MCF 10A (cell line): Measurements from ENCODE around the gene ARMC7. TPM values are rescaled to one million over a fixed set of nuclear protein-coding genes. Genes with fewer than 3 reads are reported as not detected.

ENCODE experiments used
- BruUV-seq: library from RNA; stranded (reverse); fragments of 400-500 nt; replicated peaks from 2 replicates; lab custom pipeline; 2021; lab: Mats Ljungman, UMichigan
- CTCF ChIA-PET: fragments of 300-600 bp; sonication (Branson Sonifier 250); formaldehyde crosslinking; extraction: SDS; loops from one replicate; lab custom pipeline; 2021; ENCODE audit warnings: antibody characterized with exemption, inconsistent platforms; lab: Yijun Ruan, JAX
- POLR2A ChIA-PET: fragments of 300-600, 350-650 bp; sonication (Branson Sonifier 250); formaldehyde crosslinking; extraction: SDS; loops from one replicate; lab custom pipeline; 2020; ENCODE audit warnings: antibody characterized with exemption, inconsistent platforms; lab: Yijun Ruan, JAX
- DNase-seq: peaks from one replicate; pipeline ENCODE4 v3.0.0-alpha.2; 2018; ENCODE audit not compliant: unreplicated experiment
- H3K27ac Mint-ChIP-seq: one replicate; pipeline ENCODE4 v1.8.0; 2022; ENCODE audit warnings: mild to moderate bottlenecking, low read depth, mixed read lengths; ENCODE audit not compliant: unreplicated experiment
- H3K27me3 Mint-ChIP-seq: one replicate; pipeline ENCODE4 v1.8.0; 2022; ENCODE audit warnings: mixed read lengths; ENCODE audit not compliant: insufficient read depth, unreplicated experiment
- H3K36me3 Mint-ChIP-seq: one replicate; pipeline ENCODE4 v1.8.0; 2022; ENCODE audit warnings: mild to moderate bottlenecking, moderate library complexity, mixed read lengths; ENCODE audit not compliant: insufficient read depth, unreplicated experiment
- H3K4me1 Mint-ChIP-seq: one replicate; pipeline ENCODE4 v1.8.0; 2022; ENCODE audit warnings: mixed read lengths; ENCODE audit not compliant: insufficient read depth, unreplicated experiment
- H3K4me3 Mint-ChIP-seq: one replicate; pipeline ENCODE4 v1.8.0; 2022; ENCODE audit warnings: mild to moderate bottlenecking, moderate library complexity, mixed read lengths; ENCODE audit not compliant: unreplicated experiment
- H3K9me3 Mint-ChIP-seq: one replicate; pipeline ENCODE4 v1.8.0; 2022; ENCODE audit warnings: mixed read lengths; ENCODE audit not compliant: unreplicated experiment
- intact Hi-C: fragments of 100-400 bp; cut with micrococcal nuclease; formaldehyde crosslinking; loops from 2 replicates; pipeline ENCODE4 v1.14.1; 2022
- total RNA-seq: library from RNA; stranded (reverse); gene quantifications from 2 replicates; pipeline ENCODE4 v1.2.3, GENCODE V29; 2022
- TF ChIP-seq, protein P1 (sequence below): fragments of 200-600 bp; IDR thresholded peaks from one replicate; pipeline ENCODE4 v1.8.0; 2022; ENCODE audit warnings: antibody characterized with exemption, mild to moderate bottlenecking; ENCODE audit not compliant: unreplicated experiment

Gene ARMC7
- total RNA-seq, 1 experiment from 2014 or later = 9.3 TPM

DNA sequence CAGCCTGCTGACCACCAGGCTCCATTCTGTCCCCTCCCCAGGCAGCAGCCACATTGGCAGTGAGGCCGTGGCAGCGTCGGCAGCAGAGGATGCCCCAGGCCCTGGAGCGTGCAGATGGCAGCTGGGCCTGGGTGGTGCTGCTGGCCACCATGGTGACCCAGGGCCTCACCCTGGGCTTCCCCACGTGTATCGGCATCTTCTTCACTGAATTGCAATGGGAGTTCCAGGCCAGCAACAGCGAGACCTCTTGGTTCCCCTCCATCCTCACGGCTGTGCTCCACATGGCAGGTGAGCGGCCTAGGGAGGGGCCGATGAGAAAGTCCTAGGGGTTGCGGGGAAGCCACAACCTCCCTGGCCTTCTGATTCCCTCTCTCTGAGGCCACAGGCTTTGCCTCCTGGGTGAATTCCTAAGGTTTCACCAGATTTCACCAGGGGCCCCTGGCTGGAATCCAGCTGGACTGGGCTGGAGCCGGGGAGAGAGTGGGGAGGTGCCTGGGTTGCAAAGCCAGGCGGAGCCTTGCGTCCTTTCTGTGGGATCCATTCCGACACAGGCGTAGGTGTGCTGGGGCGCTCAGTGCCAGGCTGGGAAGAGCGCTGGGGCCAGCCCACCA is 16.1 kb upstream of the ARMC7 start:
- BruUV-seq = TSS peak; percentile 69
- ChIA-PET CTCF (interaction anchor here (1.0 to 1.3 kb wide), 3 partner anchors 20 to 37 kb away, joined by 3 to 6 read pairs (median 4); no protein-coding TSS in a partner anchor), POLR2A (interaction anchor here (0.8 to 4.9 kb wide), 13 partner anchors 15 to 166 kb away, joined by 3 to 37 read pairs (median 4); partner anchors contain the start of genes ARMC7, CDR2L, NT5C and NUP85)
- TF ChIP-seq, protein P1, sequence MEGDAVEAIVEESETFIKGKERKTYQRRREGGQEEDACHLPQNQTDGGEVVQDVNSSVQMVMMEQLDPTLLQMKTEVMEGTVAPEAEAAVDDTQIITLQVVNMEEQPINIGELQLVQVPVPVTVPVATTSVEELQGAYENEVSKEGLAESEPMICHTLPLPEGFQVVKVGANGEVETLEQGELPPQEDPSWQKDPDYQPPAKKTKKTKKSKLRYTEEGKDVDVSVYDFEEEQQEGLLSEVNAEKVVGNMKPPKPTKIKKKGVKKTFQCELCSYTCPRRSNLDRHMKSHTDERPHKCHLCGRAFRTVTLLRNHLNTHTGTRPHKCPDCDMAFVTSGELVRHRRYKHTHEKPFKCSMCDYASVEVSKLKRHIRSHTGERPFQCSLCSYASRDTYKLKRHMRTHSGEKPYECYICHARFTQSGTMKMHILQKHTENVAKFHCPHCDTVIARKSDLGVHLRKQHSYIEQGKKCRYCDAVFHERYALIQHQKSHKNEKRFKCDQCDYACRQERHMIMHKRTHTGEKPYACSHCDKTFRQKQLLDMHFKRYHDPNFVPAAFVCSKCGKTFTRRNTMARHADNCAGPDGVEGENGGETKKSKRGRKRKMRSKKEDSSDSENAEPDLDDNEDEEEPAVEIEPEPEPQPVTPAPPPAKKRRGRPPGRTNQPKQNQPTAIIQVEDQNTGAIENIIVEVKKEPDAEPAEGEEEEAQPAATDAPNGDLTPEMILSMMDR = no peak
- Mint-ChIP-seq H3K36me3 (peaks cover 20% of the 10 kb centered on the region), H3K27me3 (no peaks in the 10 kb centered on the region), H3K4me3 (peak overlapping the region; percentile 53), H3K9me3 (no peaks in the 10 kb centered on the region), H3K4me1 (peaks cover 47% of the 10 kb centered on the region), H3K27ac (peak overlapping the region; percentile 16)
- peak; percentile 93 for DNase-seq
- intact Hi-C loops = no loop called here

DNA sequence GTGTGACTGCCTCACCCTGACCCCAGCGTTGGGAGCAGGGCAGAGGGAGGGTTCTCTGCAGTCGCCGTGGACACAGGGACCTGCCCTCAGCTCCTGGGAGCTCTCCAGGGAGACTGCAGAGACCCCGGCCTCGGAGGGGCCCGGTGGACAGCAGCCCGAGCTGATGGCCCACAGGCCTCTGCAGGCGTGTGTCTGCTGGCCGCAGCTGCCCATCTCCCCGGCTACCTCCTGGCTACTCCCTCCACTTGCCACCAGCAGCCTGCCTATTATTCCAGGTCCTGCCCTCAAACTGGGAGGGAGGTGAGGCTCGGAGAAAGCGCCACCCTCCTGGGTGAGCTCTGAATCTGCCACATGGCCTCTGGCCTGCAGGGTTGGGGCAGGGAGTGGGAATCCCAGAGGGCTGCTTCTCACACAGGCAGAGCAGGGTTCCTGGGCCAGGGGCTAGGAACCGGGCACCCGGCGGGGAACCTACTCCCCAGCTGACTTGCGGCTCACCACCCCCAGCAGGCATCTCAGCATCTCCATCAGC is 14.8 kb upstream of the ARMC7 start:
- Mint-ChIP-seq H3K4me3 (no peak overlapping the region), H3K27ac (no peak overlapping the region), H3K4me1 (peaks cover 46% of the 10 kb centered on the region), H3K36me3 (peaks cover 21% of the 10 kb centered on the region), H3K27me3 (no peaks in the 10 kb centered on the region), H3K9me3 (no peaks in the 10 kb centered on the region)
- DNase-seq = no peak
- BruUV-seq = no TSS peak
- POLR2A ChIA-PET = interaction anchor here (0.7 to 4.9 kb wide), 12 partner anchors 16 to 111 kb away, joined by 3 to 37 read pairs (median 4); partner anchors contain the start of genes ARMC7, CDR2L, JPT1 and MRPL58
- CTCF ChIA-PET = interaction anchor here (0.8 to 2.9 kb wide), 3 partner anchors 19 to 107 kb away, joined by 5 to 10 read pairs (median 6); no protein-coding TSS in a partner anchor
- TF ChIP-seq, protein P1 = no peak
- intact Hi-C loops = no loop called here

DNA sequence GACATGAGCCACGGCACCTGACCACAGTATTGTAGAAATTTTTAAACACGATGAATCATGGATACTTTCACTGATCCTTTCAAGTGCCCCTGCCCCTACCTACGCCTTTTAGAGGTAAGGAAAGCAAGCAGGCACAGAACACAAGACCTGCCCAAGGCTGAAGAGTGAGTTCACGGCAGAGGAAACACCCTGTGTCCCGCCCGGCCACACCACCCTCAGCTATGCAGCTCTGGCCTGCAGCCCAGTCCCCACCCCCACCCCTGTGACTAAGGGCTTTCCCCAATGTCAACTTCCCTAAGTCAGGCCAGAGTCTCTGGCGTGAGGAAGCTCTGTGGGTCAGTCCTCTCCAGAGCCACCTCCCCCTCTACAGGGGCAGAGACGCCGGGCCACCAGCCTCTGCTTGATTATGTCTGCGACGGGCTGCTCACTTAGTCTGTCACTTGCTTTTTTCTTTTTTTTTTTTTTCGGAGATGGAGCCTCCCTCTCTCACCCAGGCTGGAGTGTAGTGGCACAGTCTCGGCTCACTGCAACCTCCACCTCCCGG is 13.6 kb upstream of the ARMC7 start:
- Mint-ChIP-seq H3K36me3 (peaks cover 26% of the 10 kb centered on the region), H3K4me1 (peaks cover 35% of the 10 kb centered on the region), H3K27me3 (no peaks in the 10 kb centered on the region), H3K27ac (peak overlapping the region; percentile 98), H3K9me3 (no peaks in the 10 kb centered on the region), H3K4me3 (peak overlapping the region; percentile 62)
- CTCF ChIA-PET = interaction anchor here (0.7 to 2.9 kb wide), 3 partner anchors 18 to 400 kb away, joined by 3 to 10 read pairs (median 6); no protein-coding TSS in a partner anchor
- DNase-seq = peak; percentile 97
- intact Hi-C loops = no loop called here
- TF ChIP-seq, protein P1 = no peak
- POLR2A ChIA-PET = interaction anchor here (0.8 to 4.9 kb wide), 18 partner anchors 8 to 108 kb away, joined by 3 to 37 read pairs (median 5); partner anchors contain the start of genes ARMC7, ATP5PD, CDR2L and JPT1
- no TSS peak for BruUV-seq

DNA sequence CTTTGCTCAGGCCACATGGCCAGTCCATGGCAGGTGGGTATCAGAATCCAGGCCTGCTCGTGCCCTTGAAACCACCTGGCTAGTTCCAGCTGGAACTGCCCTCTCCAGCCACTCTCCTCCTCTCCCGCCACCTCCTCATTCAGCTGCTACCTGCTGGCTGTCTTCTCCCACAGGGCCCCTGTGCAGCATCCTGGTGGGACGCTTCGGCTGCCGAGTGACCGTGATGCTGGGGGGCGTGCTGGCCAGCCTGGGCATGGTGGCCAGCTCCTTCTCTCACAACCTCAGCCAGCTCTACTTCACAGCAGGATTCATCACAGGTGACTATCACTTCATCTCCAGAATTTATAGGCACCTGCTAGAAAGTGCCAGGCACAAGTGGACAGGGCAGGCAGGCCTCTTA is 11.9 kb upstream of the ARMC7 start:
- Mint-ChIP-seq H3K27ac (no peak overlapping the region), H3K36me3 (peaks cover 39% of the 10 kb centered on the region), H3K27me3 (no peaks in the 10 kb centered on the region), H3K4me1 (peaks cover 18% of the 10 kb centered on the region), H3K9me3 (no peaks in the 10 kb centered on the region), H3K4me3 (no peak overlapping the region)
- DNase-seq = no peak
- TF ChIP-seq, protein P1 = no peak
- POLR2A ChIA-PET = interaction anchor here (1.0 kb wide), 1 partner anchor 12 kb away, joined by 7 read pairs; the partner anchor contains the start of gene ARMC7
- no TSS peak for BruUV-seq
- intact Hi-C loops = no loop called here
- CTCF ChIA-PET = interaction anchor here (3.6 kb wide), 1 partner anchor 16 kb away, joined by 14 read pairs; no protein-coding TSS in a partner anchor
